ENCODE results near the gene KRT24.

Gene KRT24

GRCh38 chr17:40687106-40687505 lies 16.4 kb downstream of the KRT24 start:
- DNase-seq, result no peak

- DNase-seq, result no peak
Observed at GRCh38 chr17:40686192-40686591, 17.4 kb downstream of the KRT24 start.

GRCh38 chr17:40680998-40681397 lies 22.6 kb downstream of the KRT24 start:
- DNase-seq, result no peak

- no peak for DNase-seq
Observed at GRCh38 chr17:40679523-40679907, 24.0 kb downstream of the KRT24 start.

- no peak for DNase-seq
Observed at GRCh38 chr17:40678902-40679522, 24.5 kb downstream of the KRT24 start.

- no peak for DNase-seq
Observed at GRCh38 chr17:40675905-40676304, 27.6 kb downstream of the KRT24 start.

GRCh38 chr17:40672654-40673053 lies 30.9 kb downstream of the KRT24 start:
- no peak for DNase-seq

GRCh38 chr17:40671282-40671681 lies 32.3 kb downstream of the KRT24 start:
- DNase-seq, result no peak

- no peak for DNase-seq
Observed at GRCh38 chr17:40666331-40666730, 37.2 kb downstream of the KRT24 start.

- no peak for DNase-seq
Observed at GRCh38 chr17:40664582-40665333, 38.8 kb downstream of the KRT24 start, which contains the start of gene KRT222. KRT222 (minus strand) TSS chr17:40665177; CDS start chr17:40665099, 78 bp downstream.

GRCh38 chr17:40663252-40663651 lies 40.3 kb downstream of the KRT24 start:
- DNase-seq, result no peak

- no peak for DNase-seq
Observed at GRCh38 chr17:40659911-40660310, 43.6 kb downstream of the KRT24 start.

GRCh38 chr17:40658396-40658795 lies 45.2 kb downstream of the KRT24 start:
- no peak for DNase-seq

- DNase-seq, result no peak
Observed at GRCh38 chr17:40651939-40652338, 51.6 kb downstream of the KRT24 start.

GRCh38 chr17:40648384-40648968 lies 55.1 kb downstream of the KRT24 start:
- DNase-seq, result no peak

Measured in inflammatory macrophage treated with lipopolysaccharide for 1 hour (primary cell).